ENCODE data around the gene USF1. TPM values are rescaled to one million over a fixed set of nuclear protein-coding genes. Genes with fewer than 3 reads are reported as not detected.

USF1 gene
- total and polyA plus RNA-seq, 2 experiments from 2014 or later, result 11.9 to 85.1 TPM

- Histone ChIP-seq H3K9me3 (ENCODE audit: low read depth) (no peaks in the 10 kb centered on the region), H2AFZ (no peak overlapping the region), H4K20me1 (ENCODE audit: insufficient read depth, poor library complexity, severe bottlenecking) (no peaks in the 10 kb centered on the region), H3K36me3 (replicated peaks; ENCODE audit: insufficient read depth, low read depth) (no peaks in the 10 kb centered on the region), H3K27ac (peak overlapping the region; percentile 99), H3K4me2 (peak overlapping the region; percentile 73), H3K27me3 (no peaks in the 10 kb centered on the region), H3K4me1 (ENCODE audit: insufficient read depth) (peaks cover 35% of the 10 kb centered on the region), H3K4me3 (no peak overlapping the region), H3K79me2 (peaks cover 13% of the 10 kb centered on the region), H3K9me2 (replicated peaks; ENCODE audit: insufficient read depth) (no peaks in the 10 kb centered on the region)
- peak; percentile 49 for DNase-seq (ENCODE audit: low spot score)
- no peak for TF ChIP-seq EZH2phosphoT487 (IDR thresholded peaks at IDR 0.05; ENCODE audit: low read depth, severe bottlenecking, unreplicated experiment)
- TF ChIP-seq, protein P1, sequence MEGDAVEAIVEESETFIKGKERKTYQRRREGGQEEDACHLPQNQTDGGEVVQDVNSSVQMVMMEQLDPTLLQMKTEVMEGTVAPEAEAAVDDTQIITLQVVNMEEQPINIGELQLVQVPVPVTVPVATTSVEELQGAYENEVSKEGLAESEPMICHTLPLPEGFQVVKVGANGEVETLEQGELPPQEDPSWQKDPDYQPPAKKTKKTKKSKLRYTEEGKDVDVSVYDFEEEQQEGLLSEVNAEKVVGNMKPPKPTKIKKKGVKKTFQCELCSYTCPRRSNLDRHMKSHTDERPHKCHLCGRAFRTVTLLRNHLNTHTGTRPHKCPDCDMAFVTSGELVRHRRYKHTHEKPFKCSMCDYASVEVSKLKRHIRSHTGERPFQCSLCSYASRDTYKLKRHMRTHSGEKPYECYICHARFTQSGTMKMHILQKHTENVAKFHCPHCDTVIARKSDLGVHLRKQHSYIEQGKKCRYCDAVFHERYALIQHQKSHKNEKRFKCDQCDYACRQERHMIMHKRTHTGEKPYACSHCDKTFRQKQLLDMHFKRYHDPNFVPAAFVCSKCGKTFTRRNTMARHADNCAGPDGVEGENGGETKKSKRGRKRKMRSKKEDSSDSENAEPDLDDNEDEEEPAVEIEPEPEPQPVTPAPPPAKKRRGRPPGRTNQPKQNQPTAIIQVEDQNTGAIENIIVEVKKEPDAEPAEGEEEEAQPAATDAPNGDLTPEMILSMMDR (IDR thresholded peaks at IDR 0.05; ENCODE audit: poor library complexity), result no peak
- no peak for TF ChIP-seq EZH2 (IDR thresholded peaks at IDR 0.05; ENCODE audit: borderline replicate concordance)
- WGBS (ENCODE audit: low lambda C conversion rate, missing lambda C conversion rate), result 0% methylated on average over 1 of the region's 1 CpG
Measured at GRCh38 chr1:161084597-161084988, 38.8 kb upstream of the USF1 start.

DNA sequence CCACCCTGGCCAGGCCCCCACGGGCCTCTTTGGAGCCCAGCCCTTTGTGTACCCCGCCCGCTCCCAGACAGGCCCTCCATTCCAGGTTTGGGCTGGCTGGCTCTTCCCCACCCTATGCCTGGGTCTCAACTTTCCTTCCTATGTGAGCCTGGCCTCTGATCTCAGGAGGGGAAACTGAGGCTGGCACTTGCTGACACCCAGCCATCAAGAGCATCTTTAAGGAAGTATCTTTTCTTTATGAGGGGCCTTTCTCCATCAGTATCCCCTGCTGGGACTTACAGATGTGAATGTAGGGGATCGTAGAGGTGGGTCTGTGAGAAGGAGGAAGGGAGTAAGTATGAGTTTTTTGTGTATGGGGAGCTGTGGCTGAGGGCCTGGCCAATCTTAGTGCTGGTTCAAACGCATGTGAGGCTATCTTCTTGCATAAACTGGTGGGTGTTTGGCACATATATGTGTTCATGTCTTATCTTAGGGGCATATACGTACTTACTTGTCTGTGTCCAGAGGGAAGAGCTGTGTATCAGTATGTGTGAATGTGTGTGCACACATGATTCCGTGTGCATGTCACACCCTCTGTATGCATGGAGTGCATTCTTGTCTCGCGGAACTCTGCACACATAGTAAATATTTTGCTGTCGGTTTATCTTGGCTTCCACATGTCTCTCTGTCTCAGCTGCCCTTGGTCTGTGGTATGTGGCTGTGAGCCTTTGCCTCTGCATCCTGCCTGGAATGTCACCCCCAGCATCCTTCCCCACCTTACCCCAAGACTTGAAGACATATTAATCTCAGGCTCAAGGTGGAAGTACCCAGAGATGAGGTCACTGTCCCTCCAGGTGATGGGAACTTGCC is 38.2 kb upstream of the USF1 start:
- H4K20me1 ChIP-seq (ENCODE audit: insufficient read depth, poor library complexity, severe bottlenecking), result no peaks in the 10 kb centered on the region
- H3K27ac ChIP-seq, result peak overlapping the region; percentile 99
- peaks cover 13% of the 10 kb centered on the region for H3K79me2 ChIP-seq
- no peak overlapping the region for H3K4me3 ChIP-seq
- H3K36me3 ChIP-seq (replicated peaks; ENCODE audit: insufficient read depth, low read depth), result no peaks in the 10 kb centered on the region
- H3K27me3 ChIP-seq, result no peaks in the 10 kb centered on the region
- DNase-seq (ENCODE audit: low spot score), result peak; percentile 52
- WGBS (ENCODE audit: low lambda C conversion rate, missing lambda C conversion rate), result 54% methylated on average over 10 of the region's 10 CpGs
- H3K9me3 ChIP-seq (ENCODE audit: low read depth), result no peaks in the 10 kb centered on the region
- TF ChIP-seq, protein P1 (IDR thresholded peaks at IDR 0.05; ENCODE audit: poor library complexity), result no peak
- TF ChIP-seq EZH2 (IDR thresholded peaks at IDR 0.05; ENCODE audit: borderline replicate concordance) (no peak), EZH2phosphoT487 (IDR thresholded peaks at IDR 0.05; ENCODE audit: low read depth, severe bottlenecking, unreplicated experiment) (no peak)
- H2AFZ ChIP-seq, result no peak overlapping the region
- H3K4me1 ChIP-seq (ENCODE audit: insufficient read depth), result peaks cover 35% of the 10 kb centered on the region
- no peaks in the 10 kb centered on the region for H3K9me2 ChIP-seq (replicated peaks; ENCODE audit: insufficient read depth)
- H3K4me2 ChIP-seq, result peak overlapping the region; percentile 73

- Histone ChIP-seq H2AFZ (peak overlapping the region; percentile 22), H3K9me3 (ENCODE audit: low read depth) (no peaks in the 10 kb centered on the region), H3K27me3 (no peaks in the 10 kb centered on the region), H3K9me2 (replicated peaks; ENCODE audit: insufficient read depth) (no peaks in the 10 kb centered on the region), H3K36me3 (replicated peaks; ENCODE audit: insufficient read depth, low read depth) (no peaks in the 10 kb centered on the region), H3K4me1 (ENCODE audit: insufficient read depth) (peaks cover 35% of the 10 kb centered on the region), H3K4me2 (peak overlapping the region; percentile 73), H3K27ac (peak overlapping the region; percentile 99), H4K20me1 (ENCODE audit: insufficient read depth, poor library complexity, severe bottlenecking) (no peaks in the 10 kb centered on the region), H3K79me2 (peaks cover 9% of the 10 kb centered on the region), H3K4me3 (no peak overlapping the region)
- 35% methylated on average over 8 of the region's 8 CpGs for WGBS (ENCODE audit: low lambda C conversion rate, missing lambda C conversion rate)
- TF ChIP-seq, protein P1 (IDR thresholded peaks at IDR 0.05; ENCODE audit: poor library complexity), result no peak
- no peak for TF ChIP-seq EZH2phosphoT487 (IDR thresholded peaks at IDR 0.05; ENCODE audit: low read depth, severe bottlenecking, unreplicated experiment)
- TF ChIP-seq EZH2 (IDR thresholded peaks at IDR 0.05; ENCODE audit: borderline replicate concordance), result no peak
- DNase-seq (ENCODE audit: low spot score), result peak; percentile 94
Measured at GRCh38 chr1:161082996-161083747, 37.4 kb upstream of the USF1 start.

Data from hepatocyte (in vitro differentiated cells).